ENCODE measurements around the gene IGFBP1. TPM values are rescaled to one million over a fixed set of nuclear protein-coding genes. Genes with fewer than 3 reads are reported as not detected.

The IGFBP1 gene
- total RNA-seq, 1 donor from 2014 or later, result not detected

DNA sequence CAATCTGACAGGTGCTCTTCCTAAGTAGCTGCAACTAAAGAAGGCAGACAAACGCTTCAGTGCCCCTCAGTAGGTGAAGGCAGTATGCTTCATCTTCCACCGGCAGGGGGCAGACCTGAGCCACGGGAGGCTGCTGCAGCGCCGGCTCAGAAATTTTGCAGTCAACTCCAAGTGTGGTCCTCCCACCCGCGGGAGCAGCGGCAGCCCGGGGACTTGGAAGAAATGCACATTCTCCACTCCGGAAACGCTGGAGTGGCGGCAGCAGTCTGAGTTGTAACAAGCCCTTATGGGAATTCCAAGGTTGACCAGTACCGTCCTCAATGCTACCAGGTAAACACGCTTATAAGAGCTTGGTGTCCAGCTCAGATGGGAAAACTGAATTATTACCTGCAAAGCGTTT lies 29.4 kb downstream of the IGFBP1 start:
- TF ChIP-seq, protein P1, sequence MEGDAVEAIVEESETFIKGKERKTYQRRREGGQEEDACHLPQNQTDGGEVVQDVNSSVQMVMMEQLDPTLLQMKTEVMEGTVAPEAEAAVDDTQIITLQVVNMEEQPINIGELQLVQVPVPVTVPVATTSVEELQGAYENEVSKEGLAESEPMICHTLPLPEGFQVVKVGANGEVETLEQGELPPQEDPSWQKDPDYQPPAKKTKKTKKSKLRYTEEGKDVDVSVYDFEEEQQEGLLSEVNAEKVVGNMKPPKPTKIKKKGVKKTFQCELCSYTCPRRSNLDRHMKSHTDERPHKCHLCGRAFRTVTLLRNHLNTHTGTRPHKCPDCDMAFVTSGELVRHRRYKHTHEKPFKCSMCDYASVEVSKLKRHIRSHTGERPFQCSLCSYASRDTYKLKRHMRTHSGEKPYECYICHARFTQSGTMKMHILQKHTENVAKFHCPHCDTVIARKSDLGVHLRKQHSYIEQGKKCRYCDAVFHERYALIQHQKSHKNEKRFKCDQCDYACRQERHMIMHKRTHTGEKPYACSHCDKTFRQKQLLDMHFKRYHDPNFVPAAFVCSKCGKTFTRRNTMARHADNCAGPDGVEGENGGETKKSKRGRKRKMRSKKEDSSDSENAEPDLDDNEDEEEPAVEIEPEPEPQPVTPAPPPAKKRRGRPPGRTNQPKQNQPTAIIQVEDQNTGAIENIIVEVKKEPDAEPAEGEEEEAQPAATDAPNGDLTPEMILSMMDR (IDR thresholded peaks at IDR 0.05), result peak; percentile 94
- peak; percentile 87 for DNase-seq
- Histone ChIP-seq H3K9me3 (no peaks in the 10 kb centered on the region), H3K36me3 (no peaks in the 10 kb centered on the region), H3K27ac (no peak overlapping the region), H3K27me3 (peaks cover 54% of the 10 kb centered on the region), H3K4me3 (no peak overlapping the region), H3K4me1 (peaks cover 15% of the 10 kb centered on the region)
- intact Hi-C loops (cut with DNase I), result loop anchor here (10.0 kb wide), 2 partner anchors 437 to 1177 kb away; no protein-coding TSS in a partner anchor
- ATAC-seq, result peak; percentile 70

DNA sequence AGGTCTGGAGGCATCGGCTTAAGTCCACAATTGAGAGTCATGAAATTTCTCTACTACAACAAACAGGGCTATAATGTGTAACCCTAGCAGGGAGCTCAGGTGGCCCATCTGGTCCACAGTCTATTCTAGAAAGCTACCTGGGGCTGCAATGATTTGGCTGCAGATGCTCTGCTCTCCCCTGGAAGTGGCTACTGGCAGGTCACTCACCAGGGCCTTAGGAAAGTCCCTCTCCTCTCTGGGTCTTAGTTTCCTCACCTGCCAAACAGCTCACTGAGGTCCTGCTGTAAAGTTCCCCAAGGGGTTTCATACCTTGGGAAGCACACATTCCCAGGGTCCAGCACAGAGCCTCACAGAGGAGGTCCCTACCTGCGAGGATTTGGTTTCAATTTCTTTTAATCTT lies 30.3 kb downstream of the IGFBP1 start:
- ATAC-seq, result no peak
- Histone ChIP-seq H3K4me1 (peaks cover 15% of the 10 kb centered on the region), H3K27me3 (peaks cover 58% of the 10 kb centered on the region), H3K9me3 (no peaks in the 10 kb centered on the region), H3K27ac (no peak overlapping the region), H3K4me3 (no peak overlapping the region), H3K36me3 (no peaks in the 10 kb centered on the region)
- intact Hi-C loops (cut with DNase I), result loop anchor here (10.0 kb wide), 2 partner anchors 436 to 1176 kb away; no protein-coding TSS in a partner anchor
- DNase-seq, result no peak
- TF ChIP-seq, protein P1 (IDR thresholded peaks at IDR 0.05), result no peak

DNA sequence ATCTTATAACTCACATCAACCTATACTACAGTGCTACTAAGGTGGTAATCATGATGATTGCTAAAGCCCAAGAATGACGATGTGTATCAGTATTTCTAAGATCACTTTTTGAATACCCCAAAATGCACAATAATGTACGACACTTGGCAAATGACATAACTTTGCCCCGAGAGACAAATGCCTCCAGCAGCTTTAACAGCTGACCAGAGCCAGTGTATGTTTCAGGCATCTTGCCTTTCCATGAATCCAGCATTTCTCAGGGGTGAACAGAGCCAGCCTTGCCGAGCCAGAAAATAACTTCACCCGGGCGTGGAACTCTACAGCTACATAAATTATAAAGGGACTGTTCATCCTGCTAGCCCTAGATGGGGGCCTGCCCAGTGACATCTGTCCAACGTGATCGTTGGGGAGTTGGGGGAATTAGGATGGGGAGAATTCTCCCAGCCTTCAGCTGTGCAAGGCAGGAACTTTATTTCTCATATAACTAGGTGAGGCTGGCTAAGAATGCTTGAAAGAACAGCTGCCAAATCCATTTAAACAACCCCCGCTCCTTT lies 31.0 kb downstream of the IGFBP1 start:
- Histone ChIP-seq H3K27me3 (peaks cover 58% of the 10 kb centered on the region), H3K36me3 (no peaks in the 10 kb centered on the region), H3K27ac (no peak overlapping the region), H3K9me3 (no peaks in the 10 kb centered on the region), H3K4me3 (peak overlapping the region; percentile 49), H3K4me1 (peaks cover 15% of the 10 kb centered on the region)
- TF ChIP-seq, protein P1 (IDR thresholded peaks at IDR 0.05), result no peak
- DNase-seq, result no peak
- ATAC-seq, result no peak
- intact Hi-C loops (cut with DNase I), result loop anchor here (10.0 kb wide), 2 partner anchors 435 to 1175 kb away; no protein-coding TSS in a partner anchor

DNA sequence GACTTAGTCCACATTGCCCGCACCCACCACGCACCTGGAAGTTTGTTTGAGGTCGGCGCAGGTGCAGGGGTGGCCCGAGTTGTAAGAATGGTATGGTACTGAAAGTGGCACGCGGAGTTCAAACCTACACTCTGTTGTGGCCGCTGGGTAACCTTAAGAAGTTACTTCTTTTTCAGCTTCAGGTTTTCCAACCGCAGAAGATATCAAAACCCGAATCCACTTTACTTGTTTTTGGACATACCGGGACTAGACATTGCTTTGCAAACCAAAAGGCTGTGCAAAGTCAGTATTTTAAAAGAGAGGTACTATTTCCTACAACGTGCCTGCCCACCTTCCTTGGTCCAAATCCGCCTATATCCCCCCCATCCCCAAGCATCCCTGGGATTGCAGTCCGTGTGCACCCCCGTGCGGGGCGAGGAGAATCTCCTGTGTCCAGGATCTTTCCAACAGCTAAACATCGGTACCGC lies 31.7 kb downstream of the IGFBP1 start:
- Histone ChIP-seq H3K4me3 (peak overlapping the region; percentile 49), H3K27me3 (peaks cover 58% of the 10 kb centered on the region), H3K27ac (no peak overlapping the region), H3K9me3 (no peaks in the 10 kb centered on the region), H3K4me1 (peaks cover 15% of the 10 kb centered on the region), H3K36me3 (no peaks in the 10 kb centered on the region)
- ATAC-seq (no peak), DNase-seq (no peak)
- intact Hi-C loops (cut with DNase I), result loop anchor here (10.0 kb wide), 2 partner anchors 435 to 1175 kb away; no protein-coding TSS in a partner anchor
- TF ChIP-seq, protein P1 (IDR thresholded peaks at IDR 0.05), result no peak

DNA sequence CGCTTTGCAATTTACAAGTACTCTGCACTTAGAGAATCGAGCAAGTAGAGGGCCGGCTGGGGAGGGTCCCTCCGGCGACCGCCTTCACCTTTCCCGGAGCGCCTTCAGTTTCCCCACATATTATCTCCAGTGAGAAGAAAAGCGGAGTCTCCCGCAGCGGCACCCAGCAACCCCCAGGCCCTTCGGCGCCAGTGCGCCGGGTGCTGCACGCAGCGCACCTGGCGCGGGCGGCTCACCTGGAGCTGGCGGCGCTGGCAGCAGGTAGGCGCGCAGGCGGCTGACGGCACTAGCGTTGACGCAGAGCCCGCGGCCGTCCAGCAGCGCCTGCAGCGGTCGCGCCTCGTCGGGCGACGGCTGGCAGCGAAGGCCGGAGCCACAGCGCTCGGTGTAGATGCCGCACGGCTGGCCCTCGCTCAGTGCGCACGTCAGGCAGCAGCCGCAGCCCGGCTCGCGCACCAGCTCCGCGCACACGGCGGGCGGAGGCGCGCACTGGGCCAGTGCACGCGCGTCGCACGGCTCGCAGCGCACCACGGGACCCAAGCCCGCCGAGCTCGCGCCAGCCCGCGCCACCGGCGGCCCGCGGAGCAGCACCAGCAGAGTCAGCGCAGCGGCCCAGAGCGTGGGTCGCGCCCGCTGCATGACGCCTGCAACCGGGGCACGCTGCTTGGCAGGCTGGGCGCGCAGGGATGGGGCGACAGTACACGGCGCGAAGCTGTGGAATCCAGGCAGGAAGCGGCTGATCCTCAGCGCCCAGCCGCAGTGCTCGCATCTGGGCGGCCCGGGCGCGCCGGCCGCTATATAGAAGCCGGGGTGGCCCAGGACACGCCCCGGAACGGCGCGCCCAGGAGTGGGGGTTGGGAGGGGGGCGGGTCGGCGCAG lies 32.5 kb downstream of the IGFBP1 start, which contains the start of gene IGFBP3:
IGFBP3 (minus strand) TSS at position 771 of the 879 bp plus-strand sequence; CDS start at position 639, 132 bp downstream.
- no peaks in the 10 kb centered on the region for H3K9me3 ChIP-seq
- H3K4me1 ChIP-seq, result peaks cover 15% of the 10 kb centered on the region
- H3K27ac ChIP-seq, result no peak within 1 kb of the TSS
- TF ChIP-seq, protein P1 (IDR thresholded peaks at IDR 0.05), result no peak
- peaks cover 58% of the 10 kb centered on the region for H3K27me3 ChIP-seq
- ATAC-seq (peak; percentile 82), DNase-seq (peak; percentile 72)
- intact Hi-C loops (cut with DNase I), result no loop called here
- H3K4me3 ChIP-seq, result peak within 1 kb of the TSS; percentile 49
- H3K36me3 ChIP-seq, result no peaks in the 10 kb centered on the region
